Measurements from ENCODE around the gene KCNJ15. TPM values are rescaled to one million over a fixed set of nuclear protein-coding genes. Genes with fewer than 3 reads are reported as not detected.

Gene KCNJ15
- total RNA-seq, 4 donors from 2014 or later: 2.4 to 7.3 (median 5.7) TPM

DNA sequence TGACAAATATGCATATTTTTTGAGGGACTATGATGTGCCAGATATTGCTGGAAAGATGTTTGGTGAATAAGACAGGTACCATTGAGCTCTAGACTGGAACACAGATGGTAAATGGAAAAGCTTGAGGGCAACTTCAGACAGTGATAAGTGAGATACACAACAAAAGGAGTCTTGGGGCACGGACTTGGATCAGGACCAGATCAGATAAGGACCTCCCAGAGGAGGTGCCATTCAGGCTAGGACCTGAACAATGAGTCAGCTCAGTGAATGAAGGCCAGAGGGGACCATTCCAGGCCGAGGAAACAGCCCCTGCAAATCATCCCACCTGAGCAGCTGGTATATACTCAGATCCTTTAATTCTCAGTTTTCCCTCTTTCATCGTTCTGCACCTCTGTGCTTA is 1.8 kb upstream of the KCNJ15 start:
- TF ChIP-seq, protein P1, sequence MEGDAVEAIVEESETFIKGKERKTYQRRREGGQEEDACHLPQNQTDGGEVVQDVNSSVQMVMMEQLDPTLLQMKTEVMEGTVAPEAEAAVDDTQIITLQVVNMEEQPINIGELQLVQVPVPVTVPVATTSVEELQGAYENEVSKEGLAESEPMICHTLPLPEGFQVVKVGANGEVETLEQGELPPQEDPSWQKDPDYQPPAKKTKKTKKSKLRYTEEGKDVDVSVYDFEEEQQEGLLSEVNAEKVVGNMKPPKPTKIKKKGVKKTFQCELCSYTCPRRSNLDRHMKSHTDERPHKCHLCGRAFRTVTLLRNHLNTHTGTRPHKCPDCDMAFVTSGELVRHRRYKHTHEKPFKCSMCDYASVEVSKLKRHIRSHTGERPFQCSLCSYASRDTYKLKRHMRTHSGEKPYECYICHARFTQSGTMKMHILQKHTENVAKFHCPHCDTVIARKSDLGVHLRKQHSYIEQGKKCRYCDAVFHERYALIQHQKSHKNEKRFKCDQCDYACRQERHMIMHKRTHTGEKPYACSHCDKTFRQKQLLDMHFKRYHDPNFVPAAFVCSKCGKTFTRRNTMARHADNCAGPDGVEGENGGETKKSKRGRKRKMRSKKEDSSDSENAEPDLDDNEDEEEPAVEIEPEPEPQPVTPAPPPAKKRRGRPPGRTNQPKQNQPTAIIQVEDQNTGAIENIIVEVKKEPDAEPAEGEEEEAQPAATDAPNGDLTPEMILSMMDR (IDR thresholded peaks at IDR 0.05; ENCODE audit: low read depth): no peak

DNA sequence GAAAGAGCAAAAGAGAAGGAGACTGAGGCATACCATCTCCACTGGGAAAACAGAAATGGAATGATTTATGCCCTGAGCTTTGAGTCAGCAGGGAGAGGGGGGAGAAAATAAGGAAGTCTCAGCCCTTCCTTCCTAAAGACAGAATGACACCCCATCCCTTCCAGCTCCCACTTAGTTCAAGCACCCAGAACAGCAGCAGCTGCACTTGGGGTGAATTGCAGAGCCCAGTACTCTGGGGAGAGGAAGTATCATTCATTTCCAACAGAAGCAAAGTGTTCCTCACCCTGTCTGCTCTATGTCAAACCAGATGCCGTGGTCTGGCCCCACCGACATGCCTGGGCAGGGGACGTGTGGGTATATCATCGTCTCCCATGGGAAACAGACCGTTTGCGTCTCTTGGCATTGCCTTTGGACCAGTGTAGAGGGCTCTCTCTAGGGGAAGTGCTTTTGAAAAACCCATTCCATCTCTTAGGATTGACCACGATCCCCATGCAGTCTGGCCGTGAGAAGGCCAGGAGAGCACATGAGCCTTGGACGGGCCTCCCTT is 1.1 kb upstream of the KCNJ15 start:
- TF ChIP-seq, protein P1 (IDR thresholded peaks at IDR 0.05; ENCODE audit: low read depth): no peak

DNA sequence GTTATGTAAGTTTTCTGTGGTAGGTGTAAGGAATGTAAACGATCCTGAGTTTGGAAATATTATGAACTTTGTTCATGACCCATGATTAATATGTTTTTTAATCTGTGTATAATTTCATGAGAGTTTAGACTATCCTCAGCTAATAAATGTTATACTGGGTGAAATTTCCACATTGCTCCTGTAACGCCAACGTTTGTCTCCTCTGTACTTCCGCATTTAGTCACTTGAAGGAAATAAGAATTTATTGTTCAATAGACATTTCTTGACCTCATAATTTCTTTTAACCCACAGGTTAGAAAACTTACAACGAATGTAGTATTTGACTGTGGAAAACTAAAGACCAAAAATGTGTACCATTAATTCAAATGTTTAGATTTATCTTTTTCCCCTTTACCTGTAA is 876 bp downstream of the KCNJ15 start:
- TF ChIP-seq, protein P1 (IDR thresholded peaks at IDR 0.05; ENCODE audit: low read depth): no peak

DNA sequence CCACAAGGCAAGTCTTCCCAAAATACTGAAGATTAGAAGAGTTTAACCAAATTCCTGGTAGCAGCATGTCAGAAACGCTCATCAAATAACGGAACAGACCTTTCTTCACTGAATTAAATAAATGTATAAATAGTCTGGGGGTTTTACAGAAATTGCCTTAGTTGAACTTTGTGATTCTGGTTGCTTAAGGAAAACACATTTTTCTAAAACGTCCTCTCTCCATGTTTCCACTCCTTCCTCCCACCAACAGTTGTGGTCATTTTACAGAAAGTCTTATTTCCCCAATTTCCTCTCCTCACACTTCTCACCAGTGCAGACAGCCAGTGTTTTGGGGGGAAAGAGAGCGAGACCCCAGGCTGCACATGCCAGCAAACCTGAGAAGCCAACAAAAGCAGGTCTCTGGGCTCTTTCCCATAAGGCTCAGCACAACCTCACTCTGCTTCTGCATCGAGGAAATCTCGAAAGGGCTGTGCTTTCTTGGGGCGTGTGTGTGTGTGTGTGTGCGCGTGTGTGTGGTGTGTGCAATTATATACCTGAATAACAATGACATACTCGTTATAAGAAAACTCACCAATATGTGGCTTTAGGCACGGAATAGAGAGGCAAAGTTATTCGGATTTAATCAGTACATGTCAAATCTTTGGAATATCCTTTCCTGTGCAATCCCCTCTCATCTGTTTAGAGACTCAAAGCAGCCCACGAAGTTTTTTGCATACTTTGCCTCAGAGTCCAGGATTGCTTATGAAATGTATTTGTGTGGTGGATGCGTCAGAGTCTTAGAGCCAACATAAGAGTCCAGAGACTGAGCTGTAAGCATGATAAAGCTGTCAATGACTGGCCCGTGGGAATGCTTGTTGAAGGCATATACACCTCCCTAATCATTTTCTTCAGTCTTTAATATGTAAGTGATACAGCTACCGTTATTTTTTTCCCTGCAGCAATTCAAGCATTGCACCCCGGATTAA is 2.0 kb downstream of the KCNJ15 start:
- TF ChIP-seq, protein P1 (IDR thresholded peaks at IDR 0.05; ENCODE audit: low read depth): no peak

DNA sequence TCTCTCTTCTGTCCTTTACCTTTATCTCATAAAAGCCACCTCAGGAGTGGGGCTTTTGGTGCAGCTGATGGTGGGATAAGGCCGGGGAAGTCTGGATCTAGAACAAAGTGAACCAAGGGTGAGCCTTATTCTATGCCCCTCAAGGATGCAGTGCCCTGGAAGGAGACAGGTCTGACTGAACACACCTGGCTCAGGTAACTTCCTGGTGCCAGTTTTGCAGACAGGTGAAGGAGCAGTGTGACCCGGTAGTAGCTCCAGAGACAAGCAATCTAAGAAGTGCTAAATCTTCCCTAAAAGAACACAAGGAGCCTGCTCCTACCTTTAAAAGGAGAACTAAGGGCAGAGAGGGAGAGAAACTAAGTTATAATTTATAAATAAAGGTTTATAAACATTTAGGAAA is 2.9 kb downstream of the KCNJ15 start:
- TF ChIP-seq, protein P1 (IDR thresholded peaks at IDR 0.05; ENCODE audit: low read depth): no peak

DNA sequence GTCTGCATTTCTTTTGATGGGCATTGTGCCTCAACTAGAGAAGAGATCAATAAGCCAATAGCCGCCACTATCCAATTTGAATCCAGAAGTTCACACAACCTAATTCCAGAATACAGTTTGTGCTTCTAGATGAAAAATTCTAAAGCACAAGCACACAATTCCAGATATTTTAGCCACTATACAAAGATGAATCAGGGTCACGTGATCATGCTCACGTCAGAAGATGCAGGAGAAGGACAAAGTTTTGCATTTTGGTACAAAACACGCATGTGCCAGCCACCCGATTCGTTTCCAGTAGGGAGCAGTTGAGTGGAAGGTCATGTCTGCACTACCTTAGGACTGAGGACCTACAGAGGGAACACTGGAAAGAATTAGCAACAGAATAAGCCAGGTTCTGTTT is 3.6 kb downstream of the KCNJ15 start:
- TF ChIP-seq, protein P1 (IDR thresholded peaks at IDR 0.05; ENCODE audit: low read depth): no peak

DNA sequence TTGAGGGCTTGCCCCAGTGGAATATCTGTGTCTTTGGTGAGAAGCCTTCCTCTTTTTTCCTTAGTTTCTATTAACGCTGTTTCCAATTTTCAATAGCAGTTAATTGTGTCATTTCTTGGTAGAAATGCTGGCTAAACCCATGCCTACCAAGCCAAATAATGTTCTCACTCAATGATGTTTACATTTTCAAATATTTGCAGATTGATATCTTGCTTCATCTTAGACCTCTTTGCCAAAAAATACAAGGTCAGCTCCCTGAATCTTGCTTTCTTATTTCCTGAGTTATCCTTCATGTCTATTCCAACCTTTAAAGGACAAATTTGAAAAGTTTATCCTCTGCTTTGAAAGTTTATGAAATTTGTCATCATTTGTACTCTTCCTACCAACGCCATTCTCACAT is 5.1 kb downstream of the KCNJ15 start:
- TF ChIP-seq, protein P1 (IDR thresholded peaks at IDR 0.05; ENCODE audit: low read depth): no peak

Measured in subcutaneous adipose tissue (tissue), 4 donors.